Neuron (in vitro differentiated cells): ENCODE results near the gene ACTRT2.

ENCODE experiments used
- H2AFZ ChIP-seq: one replicate; pipeline ENCODE4 v1.6.1; 2013; ENCODE audit warnings: low read depth, mild to moderate bottlenecking, inconsistent platforms, low read length, moderate library complexity
- H3K27me3 ChIP-seq: one replicate; pipeline ENCODE4 v1.6.1; 2013; ENCODE audit warnings: low read length; ENCODE audit not compliant: insufficient read depth
- H3K36me3 ChIP-seq: one replicate; pipeline ENCODE4 v1.6.1; 2013; ENCODE audit warnings: low read length; ENCODE audit not compliant: insufficient read depth
- H3K4me1 ChIP-seq: one replicate; pipeline ENCODE4 v1.6.1; 2013; ENCODE audit warnings: low read length; ENCODE audit not compliant: insufficient read depth
- H3K4me3 ChIP-seq: 2 replicates; pipeline ENCODE4 v1.5.1; 2013; ENCODE audit warnings: mild to moderate bottlenecking, low read length, moderate library complexity
- H3K9me3 ChIP-seq: one replicate; pipeline ENCODE4 v1.6.1; 2013; ENCODE audit warnings: low read length

The ACTRT2 gene

DNA sequence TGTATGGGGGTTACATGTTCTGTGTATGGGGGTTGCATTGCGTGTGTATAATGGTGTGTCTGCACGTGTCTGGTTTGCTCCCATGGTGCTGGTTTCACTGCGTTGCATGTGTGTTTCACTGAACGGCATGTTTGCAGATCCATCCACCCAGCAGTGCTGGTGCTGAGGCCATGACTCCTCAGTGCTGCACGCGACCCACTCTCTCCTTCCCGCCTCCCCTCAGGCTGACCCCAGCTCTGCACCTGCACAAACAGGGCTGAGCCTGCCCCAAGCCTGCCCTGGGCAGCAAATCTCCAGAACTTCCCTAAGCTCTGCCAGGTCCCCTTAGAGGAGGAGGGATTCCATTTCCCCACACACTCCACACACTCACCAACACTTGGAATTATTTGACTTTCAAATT lies 18.7 kb downstream of the ACTRT2 start:
- Histone ChIP-seq H3K36me3 (no peaks in the 10 kb centered on the region), H2AFZ (no peak overlapping the region), H3K4me3 (no peak overlapping the region), H3K27me3 (peaks cover 27% of the 10 kb centered on the region), H3K4me1 (no peaks in the 10 kb centered on the region), H3K9me3 (no peaks in the 10 kb centered on the region)

DNA sequence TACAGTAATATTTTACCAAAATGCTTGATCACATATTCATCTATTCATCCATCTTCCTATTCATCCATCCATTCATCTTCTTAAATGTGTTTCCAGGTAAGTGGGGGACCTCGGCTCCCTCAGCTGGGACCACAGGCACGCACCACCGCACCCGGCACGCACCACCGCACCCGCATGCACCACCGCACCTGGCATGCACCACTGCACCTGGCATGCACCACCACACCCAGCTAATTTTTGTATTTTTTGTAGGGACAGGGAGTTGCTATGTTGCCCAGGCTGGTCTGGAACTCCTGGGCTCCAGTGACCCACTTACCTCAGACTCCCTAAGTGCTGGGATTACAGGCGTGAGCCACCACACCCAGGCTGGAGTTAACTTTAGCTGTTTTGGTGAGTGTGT lies 21.2 kb downstream of the ACTRT2 start:
- no peaks in the 10 kb centered on the region for H3K9me3 ChIP-seq
- H3K4me1 ChIP-seq, result no peaks in the 10 kb centered on the region
- peaks cover 11% of the 10 kb centered on the region for H3K27me3 ChIP-seq
- no peak overlapping the region for H3K4me3 ChIP-seq
- H2AFZ ChIP-seq, result no peak overlapping the region
- no peaks in the 10 kb centered on the region for H3K36me3 ChIP-seq

DNA sequence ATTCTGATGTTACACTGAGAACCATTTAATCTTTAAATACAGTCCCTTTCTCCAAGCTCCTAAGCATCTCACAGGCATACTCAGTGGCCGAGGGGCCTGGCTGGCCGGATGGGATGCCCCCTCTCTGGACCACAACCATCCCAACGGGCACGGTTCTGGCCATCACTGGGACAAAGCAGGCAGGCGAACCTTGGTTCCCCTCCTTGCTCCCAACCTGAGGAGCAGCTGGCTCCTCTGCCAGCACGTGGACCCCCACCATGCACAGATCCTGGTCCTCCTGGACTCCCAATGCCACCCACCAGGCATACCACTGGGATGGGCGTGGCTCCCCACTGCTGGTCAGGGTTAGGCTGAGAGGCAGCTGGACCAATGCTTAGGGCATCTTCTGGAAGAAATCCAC lies 27.9 kb downstream of the ACTRT2 start:
- Histone ChIP-seq H3K9me3 (no peaks in the 10 kb centered on the region), H2AFZ (no peak overlapping the region), H3K4me1 (no peaks in the 10 kb centered on the region), H3K36me3 (no peaks in the 10 kb centered on the region), H3K27me3 (peaks cover 4% of the 10 kb centered on the region), H3K4me3 (no peak overlapping the region)

DNA sequence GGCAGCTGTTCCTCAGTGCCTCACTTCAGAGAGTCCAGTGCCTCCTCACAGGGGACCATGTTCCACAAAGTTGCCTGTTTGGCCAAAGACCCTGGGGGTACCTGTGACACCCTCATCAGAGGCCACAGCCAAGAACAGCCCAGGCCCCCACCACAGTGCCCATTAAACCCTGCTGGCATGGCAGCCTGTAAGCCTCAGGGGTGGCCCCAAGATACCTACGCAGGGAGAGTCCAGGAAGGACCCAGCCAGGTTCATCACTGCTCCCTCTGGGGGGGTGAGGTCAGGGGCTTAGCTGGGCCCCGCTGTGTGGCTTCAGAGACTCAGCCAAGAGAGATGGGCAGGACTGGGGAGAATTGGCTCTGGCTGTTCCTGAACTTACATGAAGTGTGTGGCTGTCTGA lies 28.6 kb downstream of the ACTRT2 start:
- Histone ChIP-seq H3K27me3 (peaks cover 9% of the 10 kb centered on the region), H3K36me3 (no peaks in the 10 kb centered on the region), H3K4me1 (no peaks in the 10 kb centered on the region), H3K4me3 (no peak overlapping the region), H2AFZ (no peak overlapping the region), H3K9me3 (no peaks in the 10 kb centered on the region)

DNA sequence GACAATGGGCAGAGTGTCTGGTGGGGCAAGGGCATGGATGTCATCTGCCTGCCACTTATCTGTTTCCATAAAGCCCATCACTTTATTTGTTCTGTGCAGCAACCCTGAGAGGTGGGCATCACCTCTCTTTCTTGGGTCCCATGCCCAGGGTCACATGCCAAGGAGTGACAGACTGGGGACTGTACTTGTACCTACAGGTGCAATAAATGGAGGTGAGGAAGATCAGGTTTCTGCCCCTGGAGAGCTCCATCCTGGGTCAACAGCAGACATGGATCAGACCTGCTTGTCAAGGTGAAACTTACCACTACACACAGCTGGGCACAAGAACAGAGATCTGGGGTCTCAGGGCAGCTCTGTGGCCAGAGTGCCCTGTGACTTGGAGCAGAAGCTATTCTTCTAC lies 29.3 kb downstream of the ACTRT2 start:
- Histone ChIP-seq H3K4me1 (no peaks in the 10 kb centered on the region), H3K27me3 (peaks cover 9% of the 10 kb centered on the region), H2AFZ (no peak overlapping the region), H3K9me3 (no peaks in the 10 kb centered on the region), H3K36me3 (no peaks in the 10 kb centered on the region), H3K4me3 (no peak overlapping the region)

DNA sequence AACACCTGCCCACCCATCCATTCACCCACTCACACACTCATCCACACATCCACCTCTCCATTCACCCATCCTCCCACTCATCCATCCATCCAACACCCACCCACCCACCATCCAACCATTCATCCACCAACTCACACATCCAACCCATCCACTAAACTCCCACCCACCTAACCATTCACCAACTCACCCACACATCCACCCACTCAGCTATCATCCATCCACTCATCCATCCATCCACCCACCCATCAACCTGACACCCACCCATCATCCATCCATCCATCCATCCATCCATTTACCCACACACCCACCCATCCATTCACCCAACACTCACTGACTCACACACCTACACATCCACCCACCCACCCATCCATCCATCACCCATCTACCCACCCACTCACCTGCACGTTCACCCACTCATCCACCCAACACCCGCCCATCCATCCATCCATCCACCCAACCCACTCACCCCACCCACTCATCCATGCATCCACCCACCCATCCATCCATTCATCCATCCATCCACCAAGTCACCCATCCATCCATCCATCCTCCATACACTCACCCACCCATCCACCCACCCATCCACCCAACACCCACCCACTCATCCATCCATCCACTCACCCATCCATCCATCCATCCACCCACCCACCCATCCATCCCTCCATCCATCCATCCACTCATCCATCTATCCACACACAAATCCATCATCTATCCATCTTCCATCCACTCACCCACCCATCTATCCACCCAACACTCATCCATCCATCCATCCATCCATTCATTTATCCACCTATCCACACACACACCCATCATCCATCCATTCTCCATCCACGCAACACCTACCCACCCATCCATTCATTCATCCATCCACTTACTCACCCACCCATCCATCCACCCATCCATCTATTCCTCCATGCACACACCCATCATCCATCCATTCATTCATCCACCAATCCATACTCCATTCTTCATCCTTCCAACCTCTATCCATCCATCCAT lies 30.3 kb downstream of the ACTRT2 start:
- H3K4me3 ChIP-seq, result no peak overlapping the region
- H2AFZ ChIP-seq, result no peak overlapping the region
- no peaks in the 10 kb centered on the region for H3K9me3 ChIP-seq
- H3K36me3 ChIP-seq, result no peaks in the 10 kb centered on the region
- no peaks in the 10 kb centered on the region for H3K4me1 ChIP-seq
- peaks cover 9% of the 10 kb centered on the region for H3K27me3 ChIP-seq

DNA sequence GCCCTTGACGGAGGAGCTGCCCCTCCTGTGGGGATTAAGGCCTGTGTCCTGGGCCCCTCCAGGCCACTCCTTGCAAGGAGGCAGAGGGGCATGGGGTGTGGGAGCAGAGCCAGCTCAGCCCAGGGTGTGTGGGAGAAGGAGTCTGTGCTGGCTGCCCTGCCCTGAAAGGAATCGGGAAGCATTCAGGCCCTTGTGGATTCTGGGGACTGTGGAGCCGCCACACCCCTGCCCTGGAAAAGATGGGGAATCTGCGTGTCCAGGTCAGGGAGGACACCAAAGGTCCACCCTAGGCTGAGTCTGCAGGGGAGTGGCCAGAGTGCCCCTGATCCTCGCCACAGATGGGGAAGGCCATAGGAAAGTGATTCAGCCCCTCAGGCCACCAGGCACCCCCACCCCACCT lies 31.2 kb downstream of the ACTRT2 start:
- H3K36me3 ChIP-seq, result no peaks in the 10 kb centered on the region
- H3K4me1 ChIP-seq, result no peaks in the 10 kb centered on the region
- no peak overlapping the region for H3K4me3 ChIP-seq
- peaks cover 9% of the 10 kb centered on the region for H3K27me3 ChIP-seq
- H3K9me3 ChIP-seq, result no peaks in the 10 kb centered on the region
- H2AFZ ChIP-seq, result no peak overlapping the region

DNA sequence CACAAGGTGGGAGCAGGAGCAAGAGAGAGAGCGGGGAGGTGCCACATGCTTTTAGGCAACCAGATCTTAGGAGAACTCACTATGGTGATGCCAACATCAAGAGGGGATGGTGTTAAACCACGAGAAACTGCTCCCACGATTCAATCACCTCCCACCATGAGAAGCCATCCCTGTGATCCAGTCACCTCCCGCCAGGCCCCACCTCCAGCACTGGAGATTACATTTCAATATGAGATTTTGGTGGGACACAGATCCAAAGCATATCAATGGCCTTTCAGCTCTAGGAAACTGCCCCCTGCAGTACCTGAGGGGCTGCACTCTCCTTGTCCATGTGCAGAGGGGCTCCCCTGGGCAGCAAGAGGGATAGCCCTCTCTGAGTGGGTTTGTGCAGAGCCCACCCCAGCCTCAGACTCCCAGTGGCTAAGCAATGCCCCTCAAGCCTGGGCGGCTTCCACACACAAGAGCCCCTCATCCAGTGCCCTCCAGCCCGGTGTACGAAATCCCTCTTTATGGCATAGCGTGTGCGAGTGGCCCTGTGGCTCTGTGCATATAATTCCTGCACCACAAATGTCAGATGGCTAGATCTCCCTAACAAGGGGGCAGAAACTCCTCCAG lies 32.2 kb downstream of the ACTRT2 start:
- peaks cover 12% of the 10 kb centered on the region for H3K27me3 ChIP-seq
- H3K4me1 ChIP-seq, result no peaks in the 10 kb centered on the region
- no peak overlapping the region for H3K4me3 ChIP-seq
- H3K9me3 ChIP-seq, result no peaks in the 10 kb centered on the region
- H2AFZ ChIP-seq, result no peak overlapping the region
- no peaks in the 10 kb centered on the region for H3K36me3 ChIP-seq

DNA sequence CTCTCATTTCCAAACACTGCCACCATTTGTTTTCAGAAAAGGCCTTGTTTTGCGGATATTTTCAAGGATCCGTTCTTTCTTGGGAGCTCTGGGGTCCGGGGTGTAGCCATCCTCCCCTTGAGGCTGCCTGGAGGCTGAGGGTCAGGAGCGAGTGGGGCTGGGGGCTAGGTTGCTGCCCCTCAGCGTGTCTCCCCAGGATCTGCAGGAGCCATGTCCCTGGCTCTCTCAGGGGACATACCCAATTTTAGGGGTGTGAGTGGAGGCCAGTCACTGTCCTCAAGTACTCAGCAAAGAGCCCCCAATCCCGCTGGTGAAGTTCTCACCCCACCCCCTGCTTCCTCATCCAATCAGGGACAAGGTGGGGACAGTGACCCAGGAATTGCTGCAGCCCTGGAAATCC lies 32.7 kb downstream of the ACTRT2 start:
- Histone ChIP-seq H3K27me3 (peaks cover 17% of the 10 kb centered on the region), H3K4me1 (no peaks in the 10 kb centered on the region)

DNA sequence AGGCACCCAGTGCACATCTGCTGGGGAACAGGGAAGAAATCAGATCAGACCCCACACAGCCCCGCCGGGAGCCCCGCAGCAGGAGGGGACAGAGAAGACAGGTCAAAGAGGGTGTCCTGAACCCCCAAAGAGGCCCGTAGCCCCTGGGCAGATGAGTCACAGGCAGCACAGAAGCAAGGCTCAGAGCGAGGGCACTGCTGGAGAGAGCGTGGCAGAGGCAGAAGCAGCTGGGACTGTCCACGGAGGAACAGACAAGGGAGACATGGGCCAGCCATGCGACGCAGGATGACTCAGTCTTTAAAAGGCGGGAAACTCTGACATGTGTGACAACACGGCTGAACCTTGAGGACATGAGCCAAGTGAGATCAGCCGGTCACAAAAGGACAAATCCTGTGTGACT lies 33.2 kb downstream of the ACTRT2 start:
- no peaks in the 10 kb centered on the region for H3K36me3 ChIP-seq
- H3K4me1 ChIP-seq, result no peaks in the 10 kb centered on the region
- H2AFZ ChIP-seq, result no peak overlapping the region
- peaks cover 17% of the 10 kb centered on the region for H3K27me3 ChIP-seq
- peaks cover 4% of the 10 kb centered on the region for H3K9me3 ChIP-seq
- H3K4me3 ChIP-seq, result no peak overlapping the region

More for the DNA sequence above, 32.7 kb downstream of the ACTRT2 start:
- Histone ChIP-seq H2AFZ (no peak overlapping the region), H3K9me3 (peaks cover 2% of the 10 kb centered on the region), H3K4me3 (no peak overlapping the region), H3K36me3 (no peaks in the 10 kb centered on the region)

DNA sequence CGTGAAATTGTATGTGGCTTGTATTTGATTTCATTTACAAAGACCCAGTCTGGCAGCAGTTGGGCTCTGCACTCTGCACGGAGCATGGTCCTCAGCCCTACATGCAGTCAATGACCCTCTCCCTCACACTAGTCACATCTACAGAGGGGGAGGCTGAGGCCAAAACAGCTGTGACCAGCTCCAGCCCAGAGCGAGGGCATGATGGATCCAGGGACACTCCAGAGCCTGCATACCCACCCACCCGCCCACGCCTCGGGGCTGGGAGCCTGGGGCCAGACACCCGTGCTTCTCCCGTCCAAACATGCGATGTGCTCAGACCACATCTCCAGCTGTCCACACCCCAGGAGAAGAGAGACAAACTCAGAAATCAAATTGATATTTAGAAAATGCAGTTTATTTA lies 33.8 kb downstream of the ACTRT2 start:
- H3K4me1 ChIP-seq, result no peaks in the 10 kb centered on the region
- H2AFZ ChIP-seq, result no peak overlapping the region
- peaks cover 4% of the 10 kb centered on the region for H3K9me3 ChIP-seq
- H3K4me3 ChIP-seq, result no peak overlapping the region
- no peaks in the 10 kb centered on the region for H3K36me3 ChIP-seq
- peaks cover 20% of the 10 kb centered on the region for H3K27me3 ChIP-seq

DNA sequence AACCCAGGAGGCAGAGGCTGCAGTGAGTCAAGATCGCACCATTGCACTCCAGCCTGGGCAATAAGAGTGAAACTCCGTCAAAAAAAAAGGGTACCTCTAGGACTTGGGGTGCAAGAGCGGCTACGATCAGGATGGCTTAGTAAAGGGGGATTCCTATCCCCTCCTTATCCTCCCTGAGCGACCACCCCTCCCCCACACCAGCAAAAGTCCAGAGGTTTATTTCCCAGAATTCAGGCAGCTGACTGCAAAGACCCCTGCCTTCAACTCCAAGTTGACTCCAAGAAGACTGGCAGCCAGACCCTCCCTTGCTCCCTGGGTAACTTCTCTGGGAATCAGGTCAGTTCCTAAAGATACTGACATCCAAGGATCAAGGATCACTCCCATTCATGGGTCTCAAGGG lies 35.4 kb downstream of the ACTRT2 start:
- Histone ChIP-seq H3K9me3 (peaks cover 4% of the 10 kb centered on the region), H3K4me1 (no peaks in the 10 kb centered on the region), H2AFZ (no peak overlapping the region), H3K36me3 (no peaks in the 10 kb centered on the region), H3K27me3 (peaks cover 35% of the 10 kb centered on the region), H3K4me3 (no peak overlapping the region)

DNA sequence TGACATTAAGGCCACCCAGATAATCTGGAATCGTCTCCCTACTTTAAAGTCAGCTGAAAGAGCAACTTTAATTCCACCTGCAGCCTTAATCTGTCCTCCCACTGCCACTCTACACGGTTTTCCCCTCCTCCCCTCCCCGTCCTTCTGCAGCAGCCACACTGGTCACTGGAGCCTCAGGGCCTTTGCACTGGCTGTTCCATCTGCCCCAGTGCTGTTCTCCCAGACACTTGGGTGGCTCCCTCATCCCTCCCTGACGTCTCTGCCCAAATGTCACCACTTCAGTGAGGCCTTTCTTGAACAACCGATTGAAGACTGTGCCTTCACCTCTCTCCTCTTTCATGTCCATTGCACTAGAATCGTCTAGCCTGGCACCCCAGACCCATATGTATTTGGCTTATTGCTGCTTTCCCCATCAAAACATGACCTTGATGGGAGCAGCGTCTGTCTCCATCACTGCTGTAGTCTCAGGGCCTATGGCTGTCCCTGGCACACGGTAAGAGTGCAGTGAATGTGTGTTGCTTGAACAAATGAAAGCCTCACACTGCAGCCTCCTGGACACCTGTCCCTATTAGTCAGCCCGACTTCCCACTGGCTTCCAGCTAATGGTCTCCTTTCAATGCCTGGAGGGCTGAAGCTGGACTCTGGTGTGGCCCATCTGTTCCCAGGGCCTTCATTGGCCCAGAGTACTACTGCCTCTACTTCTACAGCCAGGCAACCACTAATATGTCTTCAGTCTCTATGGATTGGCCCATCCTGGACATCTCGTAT lies 37.2 kb downstream of the ACTRT2 start:
- Histone ChIP-seq H3K9me3 (peaks cover 4% of the 10 kb centered on the region), H3K4me1 (no peaks in the 10 kb centered on the region), H3K27me3 (peaks cover 46% of the 10 kb centered on the region), H3K36me3 (no peaks in the 10 kb centered on the region), H3K4me3 (no peak overlapping the region), H2AFZ (no peak overlapping the region)
